GM18868 (cell line): ENCODE data around the gene NGRN.
A peak's percentile ranks its signal among the peaks of the same experiment; 100 is the strongest.

ENCODE experiments used
- ATAC-seq: cut with Tn5 transposase; IDR thresholded peaks from one replicate; pipeline ENCODE4 v1.9.1; 2021; ENCODE audit warnings: mild to moderate bottlenecking, moderate library complexity; ENCODE audit not compliant: unreplicated experiment

Gene NGRN, protein sequence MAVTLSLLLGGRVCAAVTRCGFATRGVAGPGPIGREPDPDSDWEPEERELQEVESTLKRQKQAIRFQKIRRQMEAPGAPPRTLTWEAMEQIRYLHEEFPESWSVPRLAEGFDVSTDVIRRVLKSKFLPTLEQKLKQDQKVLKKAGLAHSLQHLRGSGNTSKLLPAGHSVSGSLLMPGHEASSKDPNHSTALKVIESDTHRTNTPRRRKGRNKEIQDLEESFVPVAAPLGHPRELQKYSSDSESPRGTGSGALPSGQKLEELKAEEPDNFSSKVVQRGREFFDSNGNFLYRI

GRCh38 chr15:90265271-90266060 is at the start of gene NGRN:
Gene NGRN, plus strand, starts transcription at chr15:90265672. Its CDS starts 41 bp downstream, at chr15:90265713.
- ATAC-seq: peak; percentile 92

DNA sequence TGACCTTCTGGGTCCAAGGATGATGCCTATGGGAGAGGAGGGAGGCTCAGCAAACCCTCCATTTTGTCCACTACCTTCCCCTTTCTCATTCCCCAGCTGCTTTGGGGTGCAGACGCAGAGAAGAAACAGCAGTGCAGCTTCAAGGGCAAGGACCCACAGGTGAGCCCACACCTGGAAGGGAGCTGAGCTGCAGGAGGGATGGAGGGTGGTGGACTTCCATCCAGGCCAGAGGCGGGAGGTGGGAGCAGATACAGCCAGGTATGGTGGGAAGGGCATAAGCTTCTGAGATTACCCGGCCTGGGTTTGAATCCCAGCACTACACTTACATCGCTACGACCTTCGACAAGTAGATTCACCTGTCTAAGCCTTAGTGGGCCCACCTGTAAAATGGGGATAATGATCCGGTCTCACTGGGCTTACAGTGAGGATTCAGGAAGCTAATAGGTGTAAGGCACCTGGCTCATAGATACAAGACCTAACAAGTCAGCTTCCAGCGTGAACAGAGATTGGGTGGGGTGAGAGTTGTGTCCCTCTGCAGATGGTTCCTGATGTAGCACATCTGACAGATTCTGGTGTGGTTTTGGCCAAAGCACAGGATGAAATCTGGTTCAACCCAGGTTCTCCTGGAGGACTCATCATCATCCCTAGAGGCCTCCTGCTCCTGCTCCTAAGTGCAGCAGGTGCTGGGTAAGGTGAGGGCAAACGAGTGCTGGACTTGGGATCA is 47.6 kb upstream of the NGRN start:
- no peak for ATAC-seq

GRCh38 chr15:90219421-90220141 is 45.9 kb upstream of the NGRN start:
- peak; percentile 43 for ATAC-seq

DNA sequence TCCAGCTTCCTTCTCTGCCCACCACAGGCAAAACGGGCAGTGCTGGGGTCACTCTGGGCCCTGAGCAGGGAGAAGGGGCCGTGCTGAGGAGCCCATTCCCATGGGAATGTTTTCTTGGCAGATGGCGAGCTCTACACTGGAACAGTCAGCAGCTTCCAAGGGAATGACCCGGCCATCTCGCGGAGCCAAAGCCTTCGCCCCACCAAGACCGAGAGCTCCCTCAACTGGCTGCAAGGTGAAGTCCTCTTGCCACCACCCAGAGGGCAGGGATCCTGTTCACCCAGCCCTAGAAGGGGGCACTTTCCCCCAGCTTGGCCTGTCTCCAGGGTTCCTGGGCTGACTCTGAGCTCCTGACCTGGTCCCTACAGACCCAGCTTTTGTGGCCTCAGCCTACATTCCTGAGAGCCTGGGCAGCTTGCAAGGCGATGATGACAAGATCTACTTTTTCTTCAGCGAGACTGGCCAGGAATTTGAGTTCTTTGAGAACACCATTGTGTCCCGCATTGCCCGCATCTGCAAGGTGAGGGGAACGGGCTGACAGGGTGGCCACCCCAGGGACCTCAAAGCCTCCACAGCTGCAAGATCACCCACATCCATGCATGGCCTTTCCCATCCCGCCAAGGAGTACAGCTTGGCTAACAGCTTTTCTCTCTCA is 44.1 kb upstream of the NGRN start:
- no peak for ATAC-seq

DNA sequence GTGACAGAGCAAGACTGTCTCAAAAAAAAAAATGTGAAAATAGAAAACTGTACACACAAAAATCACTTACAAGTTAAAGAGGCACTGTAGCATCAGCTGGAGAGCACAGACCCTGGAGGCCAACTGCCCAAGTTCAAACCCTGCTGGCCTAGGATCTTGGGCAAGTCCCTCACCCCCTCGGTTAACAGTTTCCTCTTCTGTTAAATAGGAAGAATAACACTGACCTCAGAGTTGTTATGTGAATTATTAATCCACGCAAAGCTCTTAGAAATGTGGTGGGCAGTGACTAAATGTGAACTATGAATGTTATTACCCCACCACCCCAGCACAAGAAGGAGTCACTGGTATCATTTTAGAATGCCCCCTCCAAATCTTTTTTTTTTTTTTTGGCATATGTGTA is 42.9 kb upstream of the NGRN start:
- no peak for ATAC-seq

DNA sequence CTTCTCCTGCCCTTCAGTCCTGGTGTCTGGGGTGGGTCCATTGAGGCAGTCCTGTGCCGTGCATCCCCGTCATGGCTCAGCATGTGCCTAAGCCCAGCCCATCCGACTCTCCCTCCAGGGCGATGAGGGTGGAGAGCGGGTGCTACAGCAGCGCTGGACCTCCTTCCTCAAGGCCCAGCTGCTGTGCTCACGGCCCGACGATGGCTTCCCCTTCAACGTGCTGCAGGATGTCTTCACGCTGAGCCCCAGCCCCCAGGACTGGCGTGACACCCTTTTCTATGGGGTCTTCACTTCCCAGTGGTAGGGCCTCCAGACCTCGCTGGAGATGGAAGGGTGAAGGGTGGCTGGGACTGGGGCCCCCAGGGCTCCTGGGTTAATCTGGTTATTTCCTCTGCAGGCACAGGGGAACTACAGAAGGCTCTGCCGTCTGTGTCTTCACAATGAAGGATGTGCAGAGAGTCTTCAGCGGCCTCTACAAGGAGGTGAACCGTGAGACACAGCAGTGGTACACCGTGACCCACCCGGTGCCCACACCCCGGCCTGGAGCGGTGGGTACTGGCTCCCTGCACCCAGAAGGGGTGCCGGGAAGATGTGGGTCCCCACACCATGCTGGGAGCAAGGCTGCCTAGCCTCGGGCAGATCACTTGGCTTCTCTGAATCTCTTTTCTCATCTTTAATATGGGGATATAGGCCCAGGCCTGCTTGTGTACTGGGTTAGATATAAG is 41.9 kb upstream of the NGRN start:
- ATAC-seq: no peak

DNA sequence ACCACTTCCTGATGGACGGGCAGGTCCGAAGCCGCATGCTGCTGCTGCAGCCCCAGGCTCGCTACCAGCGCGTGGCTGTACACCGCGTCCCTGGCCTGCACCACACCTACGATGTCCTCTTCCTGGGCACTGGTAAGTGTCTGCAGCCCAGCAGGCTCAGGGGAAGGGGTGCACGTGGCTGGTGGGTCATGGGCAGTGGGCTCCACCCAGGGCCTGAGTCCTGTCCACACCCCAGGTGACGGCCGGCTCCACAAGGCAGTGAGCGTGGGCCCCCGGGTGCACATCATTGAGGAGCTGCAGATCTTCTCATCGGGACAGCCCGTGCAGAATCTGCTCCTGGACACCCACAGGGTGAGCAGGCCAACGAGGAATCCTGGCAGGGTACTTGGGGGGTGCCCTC is 40.4 kb upstream of the NGRN start:
- no peak for ATAC-seq

DNA sequence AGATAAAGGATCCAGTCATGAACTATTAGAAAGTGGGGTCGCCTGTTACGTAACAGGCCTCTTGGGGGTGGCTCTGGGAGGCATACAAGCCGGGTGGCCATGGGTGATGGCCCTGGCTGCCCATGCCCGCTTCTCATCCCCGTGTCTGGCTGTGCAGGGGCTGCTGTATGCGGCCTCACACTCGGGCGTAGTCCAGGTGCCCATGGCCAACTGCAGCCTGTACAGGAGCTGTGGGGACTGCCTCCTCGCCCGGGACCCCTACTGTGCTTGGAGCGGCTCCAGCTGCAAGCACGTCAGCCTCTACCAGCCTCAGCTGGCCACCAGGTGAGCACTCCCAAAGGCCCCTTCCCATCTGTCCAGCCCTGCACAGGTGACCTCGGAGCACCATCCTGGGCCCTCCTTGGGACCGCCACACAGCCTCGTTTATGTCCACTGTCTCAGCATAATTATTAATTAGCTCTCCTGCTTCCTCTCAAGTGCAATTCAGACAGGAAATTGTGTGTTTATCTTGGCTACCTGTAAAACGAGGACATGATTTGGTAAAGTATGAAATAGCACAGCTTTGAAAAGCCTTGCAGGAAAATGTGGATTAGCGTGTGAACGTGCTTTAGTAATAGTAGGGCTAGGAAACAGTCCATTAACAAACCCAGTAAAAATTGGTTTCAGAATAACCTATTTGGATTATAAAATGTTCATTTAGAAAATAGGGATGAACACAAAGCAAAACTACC is 39.8 kb upstream of the NGRN start:
- ATAC-seq: no peak

- ATAC-seq: no peak
Observed at GRCh38 chr15:90227336-90227735, 38.1 kb upstream of the NGRN start.

DNA sequence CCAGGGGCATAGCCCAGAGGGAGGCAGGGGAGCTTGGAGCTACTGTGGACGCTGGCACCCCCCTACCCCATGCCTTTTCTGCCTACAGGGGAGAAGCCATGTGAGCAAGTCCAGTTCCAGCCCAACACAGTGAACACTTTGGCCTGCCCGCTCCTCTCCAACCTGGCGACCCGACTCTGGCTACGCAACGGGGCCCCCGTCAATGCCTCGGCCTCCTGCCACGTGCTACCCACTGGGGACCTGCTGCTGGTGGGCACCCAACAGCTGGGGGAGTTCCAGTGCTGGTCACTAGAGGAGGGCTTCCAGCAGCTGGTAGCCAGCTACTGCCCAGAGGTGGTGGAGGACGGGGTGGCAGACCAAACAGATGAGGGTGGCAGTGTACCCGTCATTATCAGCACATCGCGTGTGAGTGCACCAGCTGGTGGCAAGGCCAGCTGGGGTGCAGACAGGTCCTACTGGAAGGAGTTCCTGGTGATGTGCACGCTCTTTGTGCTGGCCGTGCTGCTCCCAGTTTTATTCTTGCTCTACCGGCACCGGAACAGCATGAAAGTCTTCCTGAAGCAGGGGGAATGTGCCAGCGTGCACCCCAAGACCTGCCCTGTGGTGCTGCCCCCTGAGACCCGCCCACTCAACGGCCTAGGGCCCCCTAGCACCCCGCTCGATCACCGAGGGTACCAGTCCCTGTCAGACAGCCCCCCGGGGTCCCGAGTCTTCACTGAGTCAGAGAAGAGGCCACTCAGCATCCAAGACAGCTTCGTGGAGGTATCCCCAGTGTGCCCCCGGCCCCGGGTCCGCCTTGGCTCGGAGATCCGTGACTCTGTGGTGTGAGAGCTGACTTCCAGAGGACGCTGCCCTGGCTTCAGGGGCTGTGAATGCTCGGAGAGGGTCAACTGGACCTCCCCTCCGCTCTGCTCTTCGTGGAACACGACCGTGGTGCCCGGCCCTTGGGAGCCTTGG is 37.4 kb upstream of the NGRN start:
- no peak for ATAC-seq

DNA sequence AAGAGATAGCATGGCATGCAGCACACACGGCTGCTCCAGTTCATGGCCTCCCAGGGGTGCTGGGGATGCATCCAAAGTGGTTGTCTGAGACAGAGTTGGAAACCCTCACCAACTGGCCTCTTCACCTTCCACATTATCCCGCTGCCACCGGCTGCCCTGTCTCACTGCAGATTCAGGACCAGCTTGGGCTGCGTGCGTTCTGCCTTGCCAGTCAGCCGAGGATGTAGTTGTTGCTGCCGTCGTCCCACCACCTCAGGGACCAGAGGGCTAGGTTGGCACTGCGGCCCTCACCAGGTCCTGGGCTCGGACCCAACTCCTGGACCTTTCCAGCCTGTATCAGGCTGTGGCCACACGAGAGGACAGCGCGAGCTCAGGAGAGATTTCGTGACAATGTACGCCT is 36.5 kb upstream of the NGRN start:
- ATAC-seq: no peak

DNA sequence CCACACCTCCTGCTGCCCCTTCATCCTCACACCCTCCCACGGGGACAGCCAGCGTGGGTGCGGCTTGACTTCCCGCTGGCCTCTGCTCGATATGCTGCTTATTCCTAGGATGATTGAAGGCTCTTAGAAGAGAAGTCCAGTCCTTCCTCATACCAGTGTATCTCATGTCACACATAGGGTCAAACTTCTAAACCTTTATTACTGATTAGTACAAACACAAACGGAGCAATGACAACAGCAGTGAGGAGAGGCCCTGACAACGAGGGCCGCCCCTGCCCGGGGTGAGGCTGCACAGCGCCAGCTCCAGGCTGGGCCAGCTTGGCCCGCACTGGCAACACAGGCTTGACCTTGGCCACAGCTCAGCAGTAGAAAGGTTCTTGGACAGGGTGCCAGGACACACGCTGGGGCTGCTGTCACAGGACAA is 35.4 kb upstream of the NGRN start:
- ATAC-seq: no peak

- ATAC-seq: no peak
Observed at GRCh38 chr15:90230610-90231009, 34.9 kb upstream of the NGRN start.

DNA sequence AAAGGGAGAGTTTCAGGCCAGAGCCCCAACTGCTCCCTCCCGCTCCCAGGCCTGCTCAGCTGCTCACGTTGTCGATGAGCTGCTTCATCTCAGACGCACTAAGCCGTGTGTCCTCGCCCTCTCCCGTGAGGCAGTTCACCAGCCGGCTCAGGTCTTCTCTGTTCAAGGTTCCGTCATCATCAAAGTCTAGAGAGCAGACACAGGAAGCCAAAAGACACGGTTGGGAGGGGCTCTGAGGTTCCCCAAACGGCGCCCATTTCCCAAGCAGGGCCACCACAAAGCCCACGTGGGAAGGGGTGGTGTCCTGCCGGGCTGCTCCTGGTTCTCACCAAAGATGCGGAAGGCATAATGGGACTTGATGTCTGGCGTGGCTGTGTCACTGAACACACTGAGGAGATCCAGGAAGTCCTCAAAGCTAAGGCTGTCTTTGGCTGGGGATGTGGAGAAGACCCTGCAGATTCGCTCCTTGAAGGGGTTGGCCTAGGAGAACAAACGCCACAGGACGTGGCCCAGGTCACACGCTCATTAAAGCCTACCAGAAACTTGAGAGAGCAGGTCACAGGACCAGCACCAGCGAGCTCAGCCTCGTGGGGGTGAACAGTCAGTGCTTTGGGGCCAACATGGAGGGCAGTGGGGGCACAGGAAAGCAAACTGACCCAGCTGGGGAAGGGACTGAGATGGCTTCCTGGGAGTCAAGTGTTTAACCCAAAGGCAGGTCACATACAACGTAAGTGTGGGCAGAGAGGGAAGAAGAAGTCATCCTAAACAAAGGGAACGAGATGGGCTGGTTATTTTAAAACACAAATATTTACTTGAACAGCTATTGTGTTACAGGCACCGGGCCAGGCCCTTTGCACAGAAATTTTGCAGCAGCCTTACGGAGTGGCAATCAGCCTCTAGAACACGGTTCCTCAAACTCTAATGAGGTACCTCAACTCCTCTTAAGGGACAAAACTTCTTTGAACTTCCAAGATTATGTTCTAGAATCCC is 34.1 kb upstream of the NGRN start:
- no peak for ATAC-seq

DNA sequence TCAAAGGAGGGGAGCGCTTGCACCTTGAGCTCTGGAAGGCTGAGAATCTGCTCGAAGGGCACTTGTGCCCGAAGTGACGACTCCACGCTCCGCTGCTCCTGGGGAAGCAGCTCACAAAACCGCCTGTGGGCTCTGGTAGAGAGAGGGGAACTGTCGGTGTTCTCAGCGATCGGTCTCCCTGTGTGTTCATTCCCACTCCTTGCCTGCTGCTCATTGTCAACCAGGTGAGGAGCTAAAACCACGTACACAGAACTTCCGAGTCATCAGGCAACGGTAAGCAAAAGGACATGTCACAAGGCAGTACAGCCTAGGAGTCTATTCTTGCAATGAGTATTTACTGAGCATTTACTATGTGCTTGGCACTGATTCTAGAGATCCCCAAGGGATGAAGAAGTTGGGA is 33.3 kb upstream of the NGRN start:
- ATAC-seq: no peak

- no peak for ATAC-seq
Observed at GRCh38 chr15:90232941-90233386, 32.5 kb upstream of the NGRN start.
